HL-60 (cell line): ENCODE measurements around the gene SLC16A7.

Experiments used
- DNase-seq, 2 experiments: peaks; one replicate each; pipeline ENCODE4 v3.0.0-alpha.2; 2010 to 2020; ENCODE audit warnings: low read depth in 1 of 2, low spot score in 1 of 2
- H3K27ac ChIP-seq: fragments of 250-450 bp; sonication (Bioruptor Pico); replicated peaks from 2 replicates; pipeline ENCODE4 v1.5.1; 2020; ENCODE audit warnings: mild to moderate bottlenecking, moderate library complexity
- H3K27me3 ChIP-seq: fragments of 250-450 bp; sonication (Bioruptor Pico); 2 replicates; pipeline ENCODE4 v1.5.1; 2021; ENCODE audit warnings: mild to moderate bottlenecking, moderate library complexity; ENCODE audit not compliant: insufficient read depth, poor library complexity, severe bottlenecking
- H3K4me3 ChIP-seq: replicated peaks from 2 replicates; pipeline ENCODE4 v1.5.1; 2011; ENCODE audit warnings: mild to moderate bottlenecking, control low read depth, low read length; ENCODE audit not compliant: insufficient read depth
- GABPA ChIP-seq: IDR thresholded peaks from 2 replicates; pipeline ENCODE4 v1.6.1; 2012; ENCODE audit warnings: low read depth
- POLR2AphosphoS5 ChIP-seq: IDR thresholded peaks from 2 replicates; pipeline ENCODE4 v1.6.1; 2012; ENCODE audit warnings: low read depth
- REST ChIP-seq: IDR thresholded peaks from 2 replicates; pipeline ENCODE4 v1.6.1; 2012; ENCODE audit warnings: low read depth; ENCODE audit not compliant: insufficient replicate concordance
- SPI1 ChIP-seq: IDR thresholded peaks from 2 replicates; pipeline ENCODE4 v1.6.1; 2012; ENCODE audit warnings: low read depth, mild to moderate bottlenecking, borderline replicate concordance
- TF ChIP-seq, protein P1 (sequence below): IDR thresholded peaks from one replicate; pipeline ENCODE4 v1.5.1; 2011; ENCODE audit warnings: low read length, control low read depth, inconsistent platforms; ENCODE audit not compliant: insufficient read depth

SLC16A7 gene

DNA sequence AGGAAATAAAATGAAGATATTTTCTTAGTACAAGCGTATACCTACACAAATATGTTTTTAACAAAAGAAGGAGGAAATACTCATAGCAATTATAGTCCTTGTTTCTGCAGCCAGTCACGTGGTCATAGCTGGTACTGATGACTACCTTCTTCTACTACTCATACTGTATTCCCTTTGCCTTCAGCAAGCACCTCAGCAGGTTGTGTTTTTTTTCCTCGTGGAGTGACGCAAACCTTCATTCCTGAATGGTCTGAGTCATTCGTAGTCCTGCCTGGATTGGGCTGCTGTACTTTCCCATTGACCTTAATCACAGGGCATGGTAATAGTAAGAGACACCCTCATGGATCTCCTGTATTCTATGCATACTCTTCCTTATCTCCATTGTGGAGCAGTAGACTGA is 25.7 kb upstream of the SLC16A7 start:
- DNase-seq, result no peak
- TF ChIP-seq POLR2AphosphoS5 (no peak), REST (no peak), SPI1 (no peak), GABPA (no peak)
- TF ChIP-seq, protein P1, sequence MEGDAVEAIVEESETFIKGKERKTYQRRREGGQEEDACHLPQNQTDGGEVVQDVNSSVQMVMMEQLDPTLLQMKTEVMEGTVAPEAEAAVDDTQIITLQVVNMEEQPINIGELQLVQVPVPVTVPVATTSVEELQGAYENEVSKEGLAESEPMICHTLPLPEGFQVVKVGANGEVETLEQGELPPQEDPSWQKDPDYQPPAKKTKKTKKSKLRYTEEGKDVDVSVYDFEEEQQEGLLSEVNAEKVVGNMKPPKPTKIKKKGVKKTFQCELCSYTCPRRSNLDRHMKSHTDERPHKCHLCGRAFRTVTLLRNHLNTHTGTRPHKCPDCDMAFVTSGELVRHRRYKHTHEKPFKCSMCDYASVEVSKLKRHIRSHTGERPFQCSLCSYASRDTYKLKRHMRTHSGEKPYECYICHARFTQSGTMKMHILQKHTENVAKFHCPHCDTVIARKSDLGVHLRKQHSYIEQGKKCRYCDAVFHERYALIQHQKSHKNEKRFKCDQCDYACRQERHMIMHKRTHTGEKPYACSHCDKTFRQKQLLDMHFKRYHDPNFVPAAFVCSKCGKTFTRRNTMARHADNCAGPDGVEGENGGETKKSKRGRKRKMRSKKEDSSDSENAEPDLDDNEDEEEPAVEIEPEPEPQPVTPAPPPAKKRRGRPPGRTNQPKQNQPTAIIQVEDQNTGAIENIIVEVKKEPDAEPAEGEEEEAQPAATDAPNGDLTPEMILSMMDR, result no peak
- Histone ChIP-seq H3K27ac (no peak overlapping the region), H3K4me3 (no peak overlapping the region), H3K27me3 (peaks cover 3% of the 10 kb centered on the region)

- DNase-seq, result no peak
- TF ChIP-seq POLR2AphosphoS5 (no peak), GABPA (no peak), SPI1 (no peak), REST (no peak)
- TF ChIP-seq, protein P1, result no peak
- H3K4me3 ChIP-seq, result no peak overlapping the region
- no peaks in the 10 kb centered on the region for H3K27me3 ChIP-seq
- no peak overlapping the region for H3K27ac ChIP-seq
Observed at GRCh38 chr12:59574406-59574805, 21.4 kb upstream of the SLC16A7 start.

DNA sequence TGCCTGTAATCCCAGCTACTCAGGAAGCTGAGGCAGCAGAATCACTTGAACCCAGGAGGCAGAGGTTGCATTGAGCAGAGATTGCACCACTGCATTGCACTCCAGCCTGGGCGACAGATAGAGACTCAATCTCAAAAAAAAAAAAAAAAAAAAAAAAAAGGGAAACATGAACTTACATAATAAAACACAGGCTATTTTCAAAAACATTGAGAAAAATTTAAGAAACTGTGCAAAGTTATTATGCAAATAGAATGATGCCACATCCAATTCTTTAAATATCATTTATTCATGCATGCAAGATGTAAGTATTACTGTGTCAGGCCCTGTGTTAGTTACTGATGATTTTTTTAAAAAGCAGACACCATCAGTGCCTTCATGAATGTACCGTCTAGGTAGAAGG is 20.0 kb upstream of the SLC16A7 start:
- peak in 1 of 2 experiments; percentile 57 for DNase-seq
- no peak for TF ChIP-seq REST
- TF ChIP-seq, protein P1, result no peak
- TF ChIP-seq GABPA, result no peak
- no peak for TF ChIP-seq POLR2AphosphoS5
- no peak overlapping the region for H3K27ac ChIP-seq
- H3K27me3 ChIP-seq, result no peaks in the 10 kb centered on the region
- no peak overlapping the region for H3K4me3 ChIP-seq
